ENCODE measurements around the gene ZFAND5.

ZFAND5 gene

GRCh38 chr9:72322259-72322658 lies 42.7 kb downstream of the ZFAND5 start:
- no peak for FAIRE-seq

- FAIRE-seq, result no peak
These were observed 49.3 kb downstream of the ZFAND5 start for GRCh38 chr9:72315510-72316311.

GRCh38 chr9:72315089-72315509 lies 49.9 kb downstream of the ZFAND5 start:
- FAIRE-seq, result no peak

- no peak for FAIRE-seq
These were observed 51.5 kb downstream of the ZFAND5 start for GRCh38 chr9:72313507-72313906.

GRCh38 chr9:72312386-72312987 lies 52.5 kb downstream of the ZFAND5 start:
- FAIRE-seq, result no peak

GRCh38 chr9:72309364-72310133 lies 55.5 kb downstream of the ZFAND5 start:
- no peak for FAIRE-seq

GRCh38 chr9:72306761-72307160 lies 58.2 kb downstream of the ZFAND5 start:
- no peak for FAIRE-seq

- no peak for FAIRE-seq
These were observed 59.3 kb downstream of the ZFAND5 start for GRCh38 chr9:72305707-72306106.

- FAIRE-seq, result no peak
These were observed 59.9 kb downstream of the ZFAND5 start for GRCh38 chr9:72305102-72305546.

- no peak for FAIRE-seq
These were observed 60.5 kb downstream of the ZFAND5 start for GRCh38 chr9:72304538-72304937.

Measured in A204.1 (cell line).